Femur (tissue), 1 donor: Measurements from ENCODE around the gene RYR2.

Experiments used
- DNase-seq: peaks from one replicate; pipeline ENCODE4 v3.0.0-alpha.2; 2017

The RYR2 gene

DNA sequence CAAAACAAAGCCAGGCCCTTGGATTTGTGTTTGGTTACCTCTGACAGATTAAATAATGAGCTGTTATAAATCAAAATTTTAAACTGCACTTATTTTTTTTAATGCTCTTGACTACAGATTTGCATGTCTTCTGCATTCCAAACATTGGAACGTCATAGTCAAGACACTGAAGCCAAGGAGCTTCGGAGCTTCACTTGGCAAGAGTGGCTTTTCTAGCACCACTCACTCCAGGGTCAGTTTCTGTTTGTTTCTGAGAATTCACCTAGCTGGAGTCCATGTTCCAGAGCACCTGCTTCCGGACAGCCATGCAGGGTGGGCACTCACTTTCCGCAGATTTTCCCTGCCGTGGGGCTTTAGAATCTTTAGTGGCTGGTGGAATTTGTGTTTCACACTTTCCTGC is 645.8 kb downstream of the RYR2 start:
- no peak for DNase-seq

DNA sequence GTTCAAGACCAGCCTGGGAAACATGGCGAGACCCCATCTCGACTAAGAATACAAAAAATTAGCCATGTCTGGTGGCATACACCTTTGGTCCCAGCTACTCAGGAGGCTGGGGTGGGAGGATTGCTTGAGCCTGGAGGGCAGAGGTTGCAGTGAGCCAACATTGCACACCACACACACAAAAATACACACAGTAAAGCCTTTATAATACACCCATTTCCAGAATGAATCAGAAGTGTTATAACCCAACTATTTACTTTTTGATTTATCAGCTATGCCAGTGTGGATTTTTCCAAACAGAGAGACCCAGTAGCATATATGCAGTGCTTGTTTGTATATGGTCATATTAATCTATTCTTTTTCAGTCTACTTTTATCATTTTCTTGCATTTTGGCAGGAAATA is 648.7 kb downstream of the RYR2 start:
- DNase-seq = no peak

DNA sequence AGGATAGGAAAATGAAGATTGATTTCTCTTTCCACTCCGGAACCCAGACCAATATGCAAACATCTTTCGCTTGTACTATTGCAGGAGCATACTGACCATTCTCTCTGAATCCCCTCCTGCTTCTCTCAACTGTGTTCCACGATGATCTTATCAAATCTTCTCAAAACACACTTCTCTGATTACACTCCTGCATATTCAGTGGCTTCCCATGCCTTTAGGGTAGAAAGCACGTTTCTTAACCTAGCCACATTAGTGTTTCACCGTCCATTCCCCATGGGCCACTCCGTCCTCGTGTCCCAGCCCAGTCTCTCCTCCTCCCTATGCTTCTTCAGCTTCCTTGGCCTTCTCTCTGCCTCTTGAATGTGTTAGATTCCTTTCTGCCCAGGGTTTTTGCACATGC is 650.3 kb downstream of the RYR2 start:
- no peak for DNase-seq

GRCh38 chr1:237695878-237696277 is 653.9 kb downstream of the RYR2 start:
- no peak for DNase-seq

GRCh38 chr1:237700181-237700580 is 658.2 kb downstream of the RYR2 start:
- peak; percentile 51 for DNase-seq

DNA sequence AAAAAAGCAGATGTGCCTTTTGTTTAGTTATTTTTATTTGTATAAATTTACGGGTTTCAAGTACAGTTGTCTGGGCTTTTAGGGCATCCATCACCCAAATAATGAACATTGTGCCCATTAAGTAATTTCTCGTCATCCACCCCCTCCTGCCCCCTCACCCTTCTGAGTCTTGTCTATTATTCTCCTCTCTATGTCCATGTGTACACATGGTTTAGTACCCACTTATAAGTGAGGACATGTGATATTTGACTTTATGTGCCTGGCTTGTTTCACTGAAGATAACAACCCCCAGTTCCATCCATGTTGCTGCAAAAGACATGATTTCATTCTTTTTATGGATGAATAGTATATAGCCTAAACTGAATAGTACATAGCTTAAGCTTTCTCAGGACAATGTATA is 659.5 kb downstream of the RYR2 start:
- DNase-seq = no peak

- DNase-seq = no peak
These were observed 660.2 kb downstream of the RYR2 start for GRCh38 chr1:237702161-237702560.

- DNase-seq = no peak
These were observed 663.5 kb downstream of the RYR2 start for GRCh38 chr1:237705462-237705861.

DNA sequence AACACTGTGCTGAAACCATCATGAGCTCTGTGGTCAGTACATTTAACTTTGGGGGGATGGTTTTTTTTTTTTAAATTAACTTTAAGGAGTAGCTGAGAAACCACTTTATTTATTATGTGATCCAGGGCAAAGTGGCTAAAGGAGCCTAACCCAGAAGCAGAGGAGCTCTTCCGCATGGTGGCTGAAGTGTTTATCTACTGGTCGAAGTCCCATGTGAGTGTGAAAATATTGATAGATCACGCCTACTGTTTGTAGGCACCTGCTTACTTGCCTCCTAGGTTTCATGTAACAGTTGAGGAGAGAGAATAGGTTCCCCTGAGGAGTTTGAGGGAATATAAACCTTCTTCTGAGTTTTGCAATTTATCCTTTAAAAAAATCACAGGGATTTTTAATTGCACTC is 667.4 kb downstream of the RYR2 start:
- no peak for DNase-seq

GRCh38 chr1:237711281-237711680 is 669.3 kb downstream of the RYR2 start:
- no peak for DNase-seq

GRCh38 chr1:237712082-237712481 is 670.1 kb downstream of the RYR2 start:
- no peak for DNase-seq

DNA sequence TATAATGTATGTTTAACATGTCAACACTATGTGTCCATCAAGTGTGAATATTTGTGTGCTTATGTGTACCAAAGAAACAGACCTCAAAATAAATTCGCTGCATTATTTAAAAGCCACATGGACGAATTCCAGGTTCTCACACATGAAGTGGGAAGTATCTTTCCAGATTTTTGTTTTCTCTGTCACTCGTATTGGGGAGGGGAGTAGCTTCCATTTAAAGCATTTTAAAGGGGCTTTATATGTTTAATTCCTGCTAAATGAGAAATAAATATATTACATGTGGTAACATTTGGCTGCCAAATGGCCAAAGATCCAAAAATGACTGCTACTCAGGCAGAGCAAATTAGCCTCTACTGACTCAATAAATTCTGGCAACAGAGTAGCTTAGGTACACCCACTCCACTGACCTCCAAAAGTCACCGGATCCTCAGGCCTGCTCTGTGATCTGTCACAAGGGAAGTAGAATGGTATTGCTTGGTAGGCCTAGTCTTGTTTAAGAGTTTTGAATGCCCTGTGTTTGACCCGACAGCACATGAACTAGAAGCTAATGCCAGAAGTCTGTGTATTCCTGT is 670.7 kb downstream of the RYR2 start:
- no peak for DNase-seq

- no peak for DNase-seq
These were observed 671.9 kb downstream of the RYR2 start for GRCh38 chr1:237713916-237714315.

GRCh38 chr1:237717106-237717505 is 675.1 kb downstream of the RYR2 start:
- no peak for DNase-seq

DNA sequence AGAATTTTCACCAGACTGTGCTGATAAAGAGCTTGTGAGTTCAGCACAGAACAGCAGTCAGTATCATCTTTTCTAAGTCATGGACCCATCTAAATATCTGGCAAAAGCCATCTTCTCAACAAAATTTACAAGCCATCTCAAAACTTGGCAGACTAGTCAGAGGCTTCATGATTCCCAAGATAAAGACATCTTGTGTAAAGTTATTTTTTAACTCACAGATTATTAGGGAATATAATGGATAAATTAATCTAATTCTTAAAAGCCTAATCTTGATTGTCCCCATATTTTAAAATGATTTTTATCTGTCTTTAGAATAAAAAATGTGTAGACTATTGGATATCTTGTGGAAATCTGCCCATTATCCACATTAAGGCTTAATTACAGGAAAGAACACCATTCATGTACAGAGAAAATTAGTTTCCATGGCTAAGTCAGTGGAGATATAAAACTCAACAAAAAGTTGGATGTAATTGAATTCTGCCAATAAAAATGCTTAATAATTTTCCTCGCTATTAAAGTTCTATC is 688.9 kb downstream of the RYR2 start:
- DNase-seq = no peak

GRCh38 chr1:237732657-237733056 is 690.7 kb downstream of the RYR2 start:
- no peak for DNase-seq

DNA sequence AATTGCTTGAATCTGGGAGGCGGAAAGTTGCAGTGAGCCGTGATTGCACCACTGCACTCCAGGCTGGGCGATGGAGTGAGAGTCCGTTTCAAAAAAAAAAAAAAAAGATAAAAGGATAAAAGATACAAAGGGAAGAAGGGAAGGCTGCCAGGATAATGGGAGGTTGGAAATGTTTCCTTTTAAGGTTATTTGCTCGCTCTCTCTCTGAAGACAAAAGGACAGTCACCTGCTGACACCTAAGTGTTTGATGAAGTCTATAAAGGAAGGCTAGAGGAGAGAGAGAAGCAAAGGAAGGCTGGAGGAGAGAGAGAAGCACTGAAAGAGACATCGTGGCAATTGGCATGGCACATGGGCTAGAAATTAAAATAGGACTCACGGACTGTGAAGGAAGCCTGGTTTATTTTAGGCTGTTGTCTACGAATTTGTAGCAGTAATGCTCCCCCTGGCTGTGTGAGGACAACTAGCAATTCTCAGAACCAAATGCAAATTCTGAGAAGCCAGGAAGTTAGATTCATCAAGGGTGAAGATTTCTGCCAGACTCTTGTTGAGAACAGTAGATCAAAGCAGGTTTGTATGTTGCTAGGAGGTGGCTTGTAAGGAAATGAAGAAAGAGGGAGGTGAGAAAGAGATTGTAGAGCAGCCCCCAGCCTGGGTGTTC is 694.5 kb downstream of the RYR2 start:
- no peak for DNase-seq

DNA sequence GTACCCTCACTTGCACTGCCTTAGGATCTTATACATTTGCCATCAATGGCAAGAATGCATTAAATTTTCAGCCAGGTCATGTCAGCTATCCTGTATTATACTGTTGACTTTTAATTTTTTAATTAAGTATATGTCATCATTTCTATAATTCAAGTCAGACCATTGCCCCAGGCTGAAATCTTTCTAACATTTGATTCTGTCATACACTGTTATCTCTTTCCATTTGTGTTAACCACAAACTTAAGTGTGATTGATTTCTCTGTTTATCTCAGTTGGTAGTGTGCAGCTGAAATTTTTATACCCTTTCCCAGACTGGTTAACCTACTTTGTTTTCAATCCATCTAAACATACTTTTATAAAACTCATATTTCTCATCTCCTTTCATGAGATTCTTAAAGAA is 695.5 kb downstream of the RYR2 start:
- no peak for DNase-seq

- no peak for DNase-seq
These were observed 696.1 kb downstream of the RYR2 start for GRCh38 chr1:237737938-237738610.

DNA sequence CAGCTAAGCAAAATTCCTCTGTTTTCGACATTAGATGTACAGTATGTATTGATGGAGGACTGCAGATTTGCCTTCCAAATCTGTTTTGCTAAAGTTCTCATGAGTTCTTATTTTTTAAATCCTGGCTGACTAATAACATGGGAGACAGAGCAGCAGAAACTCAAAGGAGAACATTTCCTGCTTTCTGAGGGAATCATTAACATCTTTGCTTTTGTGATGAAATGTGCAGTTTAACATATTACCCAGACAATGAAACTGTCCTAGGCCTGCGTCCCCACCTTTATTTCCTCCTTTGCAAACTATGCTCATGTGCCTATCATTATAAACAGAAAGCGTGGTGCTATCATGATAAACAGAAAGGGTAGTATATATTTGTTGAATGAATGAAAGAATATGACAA is 698.9 kb downstream of the RYR2 start:
- DNase-seq = no peak

DNA sequence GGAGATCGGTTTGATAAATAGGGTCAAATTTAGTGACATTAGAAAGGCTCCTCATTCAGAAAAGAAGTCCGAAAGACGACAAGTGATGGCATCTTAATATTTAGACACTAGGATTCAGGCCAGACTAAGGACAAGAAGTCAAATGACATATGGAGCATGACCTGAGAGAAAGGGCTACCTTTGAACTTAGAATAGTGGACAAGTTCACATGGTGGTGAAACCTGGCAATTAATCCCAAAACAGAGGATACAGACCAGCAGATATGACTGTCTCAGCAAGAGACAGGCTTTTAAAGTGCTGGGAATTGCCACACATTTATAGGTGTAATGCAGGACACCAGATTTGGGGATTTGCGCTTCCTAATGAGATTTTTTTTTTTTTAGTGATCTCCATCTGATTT is 703.6 kb downstream of the RYR2 start:
- DNase-seq = no peak

DNA sequence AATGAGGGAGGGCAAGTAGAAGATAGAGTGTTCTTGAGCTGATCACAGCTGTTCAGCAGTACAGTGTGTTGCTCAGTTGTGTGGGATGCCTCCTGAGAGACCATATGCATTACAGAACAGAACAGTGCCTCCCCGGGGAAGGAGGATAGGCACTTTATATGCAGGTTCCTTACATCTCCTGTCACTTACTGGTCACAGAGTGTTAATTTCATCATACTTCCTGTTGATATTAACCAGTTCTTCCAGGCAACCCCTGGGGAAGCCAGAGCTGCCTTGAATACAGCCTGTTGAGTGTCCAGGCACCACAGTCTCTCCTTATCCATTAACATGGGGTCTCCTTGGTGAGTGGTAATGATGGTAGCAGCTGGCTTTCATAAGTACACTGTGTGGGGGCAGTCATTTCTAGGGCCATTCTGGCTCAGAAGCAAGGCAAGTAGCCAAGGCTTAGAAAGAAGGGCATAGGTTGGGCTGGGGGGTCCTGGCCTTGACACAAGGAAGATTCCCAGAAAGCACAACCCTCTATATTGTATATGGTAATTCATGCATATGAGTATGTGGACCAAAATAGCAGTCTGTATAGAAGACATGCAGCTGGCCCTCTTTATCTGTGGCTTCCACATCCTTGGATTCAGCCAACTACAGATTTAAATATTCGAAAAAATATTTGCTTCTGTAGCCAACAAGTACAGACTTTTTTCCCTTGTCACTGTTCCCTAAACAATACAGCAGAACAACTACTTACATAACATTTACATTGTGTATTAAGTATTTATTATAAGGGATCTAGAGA is 706.4 kb downstream of the RYR2 start:
- DNase-seq = no peak

GRCh38 chr1:237749122-237749521 is 707.1 kb downstream of the RYR2 start:
- DNase-seq = no peak

GRCh38 chr1:237751090-237751489 is 709.1 kb downstream of the RYR2 start:
- no peak for DNase-seq
